ENCODE measurements around the gene MAPT.

Gene MAPT

DNA sequence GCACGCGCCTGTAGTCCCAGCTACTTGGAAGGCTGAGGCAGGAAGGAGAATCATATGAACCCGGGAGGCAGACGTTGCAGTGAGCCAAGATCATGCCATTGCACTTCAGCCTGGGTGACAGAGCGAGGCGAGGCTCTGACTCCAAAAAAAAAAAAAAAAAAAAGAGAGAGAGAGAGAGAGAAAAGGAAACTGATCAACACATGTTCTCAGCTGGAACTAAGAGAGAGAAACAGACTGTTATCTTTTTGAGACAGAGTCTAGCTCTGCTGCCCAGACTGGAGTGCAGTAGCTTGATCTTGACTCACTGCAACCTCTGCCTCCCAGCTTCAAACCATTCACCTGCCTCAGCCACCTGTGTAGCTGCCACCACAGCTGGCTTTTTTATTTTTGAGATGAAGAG is 165.1 kb downstream of the MAPT start:
- Histone ChIP-seq H3K9me3 (ENCODE audit: control insufficient read depth, insufficient read depth, low read length) (no peaks in the 10 kb centered on the region), H3K9me2 (replicated peaks; ENCODE audit: control insufficient read depth, low read length) (no peaks in the 10 kb centered on the region), H3K4me3 (ENCODE audit: low read length) (no peak overlapping the region), H3K36me3 (ENCODE audit: control insufficient read depth, low read length) (peaks cover 54% of the 10 kb centered on the region), H3F3A (ENCODE audit: control insufficient read depth, insufficient read depth) (0 out of 2 replicates have a peak, but pooled peaks cover 2% of the 10 kb centered on the region), H3K4me1 (ENCODE audit: control insufficient read depth, low read length) (no peaks in the 10 kb centered on the region), H3K27me3 (ENCODE audit: control insufficient read depth, low read length) (no peaks in the 10 kb centered on the region), H3K4me2 (ENCODE audit: low read length) (no peak overlapping the region), H4K20me1 (ENCODE audit: control insufficient read depth, insufficient read depth, low read depth, low read length) (no peaks in the 10 kb centered on the region), H3K79me2 (ENCODE audit: control insufficient read depth, low read length) (peaks cover 9% of the 10 kb centered on the region; the same call in 1 of the 2 replicates), H3K27ac (ENCODE audit: low read depth, low read length) (no peak overlapping the region)
- TF ChIP-seq, protein P1, sequence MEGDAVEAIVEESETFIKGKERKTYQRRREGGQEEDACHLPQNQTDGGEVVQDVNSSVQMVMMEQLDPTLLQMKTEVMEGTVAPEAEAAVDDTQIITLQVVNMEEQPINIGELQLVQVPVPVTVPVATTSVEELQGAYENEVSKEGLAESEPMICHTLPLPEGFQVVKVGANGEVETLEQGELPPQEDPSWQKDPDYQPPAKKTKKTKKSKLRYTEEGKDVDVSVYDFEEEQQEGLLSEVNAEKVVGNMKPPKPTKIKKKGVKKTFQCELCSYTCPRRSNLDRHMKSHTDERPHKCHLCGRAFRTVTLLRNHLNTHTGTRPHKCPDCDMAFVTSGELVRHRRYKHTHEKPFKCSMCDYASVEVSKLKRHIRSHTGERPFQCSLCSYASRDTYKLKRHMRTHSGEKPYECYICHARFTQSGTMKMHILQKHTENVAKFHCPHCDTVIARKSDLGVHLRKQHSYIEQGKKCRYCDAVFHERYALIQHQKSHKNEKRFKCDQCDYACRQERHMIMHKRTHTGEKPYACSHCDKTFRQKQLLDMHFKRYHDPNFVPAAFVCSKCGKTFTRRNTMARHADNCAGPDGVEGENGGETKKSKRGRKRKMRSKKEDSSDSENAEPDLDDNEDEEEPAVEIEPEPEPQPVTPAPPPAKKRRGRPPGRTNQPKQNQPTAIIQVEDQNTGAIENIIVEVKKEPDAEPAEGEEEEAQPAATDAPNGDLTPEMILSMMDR (IDR thresholded peaks at IDR 0.05; ENCODE audit: low read depth, low read length, poor library complexity, severe bottlenecking) = no peak
- TF ChIP-seq EZH2phosphoT487 (IDR thresholded peaks at IDR 0.05; ENCODE audit: borderline replicate concordance, low read length) = no peak

DNA sequence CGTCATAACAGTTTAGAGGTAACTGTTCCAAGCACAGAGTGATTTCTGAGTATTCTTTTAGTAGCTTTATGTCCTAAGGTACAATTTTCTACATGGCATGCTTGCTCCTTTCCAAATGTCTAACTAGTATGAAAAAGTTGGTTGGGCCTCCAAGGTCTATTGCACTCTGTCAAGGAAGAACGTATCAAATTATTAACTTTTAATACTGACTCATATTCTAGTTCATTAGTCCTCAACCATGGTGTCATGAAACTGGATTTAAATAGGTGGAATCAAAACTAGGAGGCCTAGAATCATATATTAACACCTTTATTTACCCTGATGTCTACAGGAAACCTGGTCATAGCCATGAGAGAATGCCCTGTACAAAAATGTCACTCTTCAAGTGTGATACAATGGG is 166.1 kb downstream of the MAPT start:
- Histone ChIP-seq H3K27me3 (ENCODE audit: control insufficient read depth, low read length) (no peaks in the 10 kb centered on the region), H3K36me3 (ENCODE audit: control insufficient read depth, low read length) (peaks cover 60% of the 10 kb centered on the region), H3K27ac (ENCODE audit: low read depth, low read length) (no peak overlapping the region), H3K4me1 (ENCODE audit: control insufficient read depth, low read length) (no peaks in the 10 kb centered on the region), H3K79me2 (ENCODE audit: control insufficient read depth, low read length) (peaks cover 9% of the 10 kb centered on the region; the same call in 1 of the 2 replicates), H3K4me3 (ENCODE audit: low read length) (no peak overlapping the region), H3K9me3 (ENCODE audit: control insufficient read depth, insufficient read depth, low read length) (no peaks in the 10 kb centered on the region), H3K9me2 (replicated peaks; ENCODE audit: control insufficient read depth, low read length) (no peaks in the 10 kb centered on the region), H4K20me1 (ENCODE audit: control insufficient read depth, insufficient read depth, low read depth, low read length) (no peaks in the 10 kb centered on the region), H3K4me2 (ENCODE audit: low read length) (no peak overlapping the region), H3F3A (ENCODE audit: control insufficient read depth, insufficient read depth) (0 out of 2 replicates have a peak, but pooled peaks cover 2% of the 10 kb centered on the region)
- TF ChIP-seq, protein P1 (IDR thresholded peaks at IDR 0.05; ENCODE audit: low read depth, low read length, poor library complexity, severe bottlenecking) = no peak
- TF ChIP-seq EZH2phosphoT487 (IDR thresholded peaks at IDR 0.05; ENCODE audit: borderline replicate concordance, low read length) = no peak

DNA sequence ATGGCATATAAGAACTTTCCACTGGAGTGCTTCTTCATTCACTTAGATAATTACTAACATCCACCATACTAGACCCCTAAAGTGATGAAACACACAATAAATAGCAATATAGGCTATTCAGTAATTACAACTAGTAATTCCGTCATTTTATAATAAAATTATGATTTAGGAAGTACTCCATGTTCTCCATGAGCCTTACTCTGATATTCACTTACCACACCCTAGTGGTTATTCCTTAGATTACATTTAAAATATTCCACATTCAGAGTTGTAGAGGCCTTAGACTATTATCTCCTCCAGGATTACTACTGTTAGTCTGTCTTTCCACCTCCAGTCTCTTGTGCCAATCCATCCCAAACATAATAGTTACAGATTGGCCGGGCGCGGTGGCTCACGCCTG is 167.1 kb downstream of the MAPT start:
- Histone ChIP-seq H3F3A (ENCODE audit: control insufficient read depth, insufficient read depth) (0 out of 2 replicates have a peak, but pooled peaks cover 2% of the 10 kb centered on the region), H3K4me1 (ENCODE audit: control insufficient read depth, low read length) (no peaks in the 10 kb centered on the region), H3K4me2 (ENCODE audit: low read length) (no peak overlapping the region), H3K79me2 (ENCODE audit: control insufficient read depth, low read length) (peaks cover 9% of the 10 kb centered on the region; the same call in 1 of the 2 replicates), H3K27me3 (ENCODE audit: control insufficient read depth, low read length) (no peaks in the 10 kb centered on the region), H4K20me1 (ENCODE audit: control insufficient read depth, insufficient read depth, low read depth, low read length) (no peaks in the 10 kb centered on the region), H3K36me3 (ENCODE audit: control insufficient read depth, low read length) (peaks cover 69% of the 10 kb centered on the region), H3K27ac (ENCODE audit: low read depth, low read length) (no peak overlapping the region), H3K9me3 (ENCODE audit: control insufficient read depth, insufficient read depth, low read length) (no peaks in the 10 kb centered on the region), H3K4me3 (ENCODE audit: low read length) (no peak overlapping the region), H3K9me2 (replicated peaks; ENCODE audit: control insufficient read depth, low read length) (no peaks in the 10 kb centered on the region)
- TF ChIP-seq, protein P1 (IDR thresholded peaks at IDR 0.05; ENCODE audit: low read depth, low read length, poor library complexity, severe bottlenecking) = peak; percentile 30
- no peak for TF ChIP-seq EZH2phosphoT487 (IDR thresholded peaks at IDR 0.05; ENCODE audit: borderline replicate concordance, low read length)
